HFFc6 (cell line): ENCODE results near the gene G6PC3. TPM values are rescaled to one million over a fixed set of nuclear protein-coding genes. Genes with fewer than 3 reads are reported as not detected.

Experiments used
- DNase-seq: peaks from one replicate; pipeline ENCODE4 v3.0.0-alpha.2; 2018
- H3K27ac Mint-ChIP-seq: 2 replicates; pipeline ENCODE4 v1.8.0; 2020; ENCODE audit warnings: mild to moderate bottlenecking, mixed read lengths
- H3K27me3 Mint-ChIP-seq: 2 replicates; pipeline ENCODE4 v1.8.0; 2021; ENCODE audit warnings: mild to moderate bottlenecking, moderate library complexity, mixed read lengths; ENCODE audit not compliant: insufficient read depth
- H3K36me3 Mint-ChIP-seq: 2 replicates; pipeline ENCODE4 v1.8.0; 2021; ENCODE audit warnings: low read depth, mixed read lengths
- H3K4me1 Mint-ChIP-seq: 2 replicates; pipeline ENCODE4 v1.8.0; 2020; ENCODE audit warnings: low read depth, mixed read lengths
- H3K4me3 Mint-ChIP-seq: 2 replicates; pipeline ENCODE4 v1.8.0; 2020; ENCODE audit warnings: mild to moderate bottlenecking, moderate library complexity, mixed read lengths
- H3K9me3 Mint-ChIP-seq: 2 replicates; pipeline ENCODE4 v1.8.0; 2020; ENCODE audit warnings: mild to moderate bottlenecking, mixed read lengths
- CTCF ChIP-seq: fragments of 200-600 bp; sonication (generic); IDR thresholded peaks from 2 replicates; pipeline ENCODE4 v1.5.0; 2021; ENCODE audit warnings: antibody characterized with exemption, mild to moderate bottlenecking
- total RNA-seq, 6 experiments: library from RNA; stranded (reverse); fragmentation: NEBNext Ultra II Directional; extraction: Animal tissue kit (Norgen Biotek cat#: 25700); gene quantifications; 2 replicates in 1 of 6; 3 replicates in 5 of 6; pipeline ENCODE4 v1.2.3, GENCODE V29; 2021

Gene G6PC3
- total RNA-seq, 6 experiments from 2014 or later = 96.6 to 123 (median 113) TPM

GRCh38 chr17:44076716-44077594 lies 6.4 kb downstream of the G6PC3 start:
- no peak overlapping the region for H3K4me3 Mint-ChIP-seq
- peaks cover 16% of the 10 kb centered on the region for H3K36me3 Mint-ChIP-seq
- no peak for DNase-seq
- H3K9me3 Mint-ChIP-seq = no peaks in the 10 kb centered on the region
- peaks cover 36% of the 10 kb centered on the region for H3K4me1 Mint-ChIP-seq
- H3K27ac Mint-ChIP-seq = peak overlapping the region; percentile 24
- TF ChIP-seq CTCF = no peak
- peaks cover 7% of the 10 kb centered on the region for H3K27me3 Mint-ChIP-seq

GRCh38 chr17:44077595-44077909 lies 7.0 kb downstream of the G6PC3 start:
- Mint-ChIP-seq H3K27ac (no peak overlapping the region), H3K9me3 (no peaks in the 10 kb centered on the region), H3K4me3 (no peak overlapping the region), H3K36me3 (peaks cover 19% of the 10 kb centered on the region), H3K27me3 (peaks cover 10% of the 10 kb centered on the region), H3K4me1 (peaks cover 38% of the 10 kb centered on the region)
- no peak for DNase-seq
- no peak for TF ChIP-seq CTCF

GRCh38 chr17:44078412-44078811 lies 7.9 kb downstream of the G6PC3 start:
- no peak for TF ChIP-seq CTCF
- Mint-ChIP-seq H3K4me3 (no peak overlapping the region), H3K27ac (no peak overlapping the region), H3K27me3 (peaks cover 10% of the 10 kb centered on the region), H3K4me1 (peaks cover 36% of the 10 kb centered on the region), H3K36me3 (peaks cover 24% of the 10 kb centered on the region), H3K9me3 (no peaks in the 10 kb centered on the region)
- DNase-seq = no peak

GRCh38 chr17:44079877-44080821 lies 9.6 kb downstream of the G6PC3 start:
- Mint-ChIP-seq H3K27ac (peak overlapping the region; percentile 89; the same call in 1 of the 2 replicates), H3K9me3 (no peaks in the 10 kb centered on the region), H3K36me3 (peaks cover 32% of the 10 kb centered on the region), H3K4me3 (no peak overlapping the region; the same call in 1 of the 2 replicates), H3K4me1 (peaks cover 36% of the 10 kb centered on the region), H3K27me3 (peaks cover 10% of the 10 kb centered on the region)
- no peak for DNase-seq
- TF ChIP-seq CTCF = no peak

GRCh38 chr17:44081681-44082080 lies 11.1 kb downstream of the G6PC3 start:
- H3K27ac Mint-ChIP-seq = peak overlapping the region; percentile 89
- DNase-seq = no peak
- peaks cover 4% of the 10 kb centered on the region for H3K27me3 Mint-ChIP-seq
- peaks cover 45% of the 10 kb centered on the region for H3K4me1 Mint-ChIP-seq
- H3K36me3 Mint-ChIP-seq = peaks cover 24% of the 10 kb centered on the region
- no peaks in the 10 kb centered on the region for H3K9me3 Mint-ChIP-seq
- no peak for TF ChIP-seq CTCF
- H3K4me3 Mint-ChIP-seq = peak overlapping the region; percentile 45; the same call in 1 of the 2 replicates
